IPS-11a (cell line): Measurements from ENCODE around the gene ZNF771.

Experiments
- H3K4me3 ChIP-seq: one replicate; pipeline ENCODE4 v1.5.1; 2013; ENCODE audit warnings: low read depth, low read length, control low read depth

Gene ZNF771

DNA sequence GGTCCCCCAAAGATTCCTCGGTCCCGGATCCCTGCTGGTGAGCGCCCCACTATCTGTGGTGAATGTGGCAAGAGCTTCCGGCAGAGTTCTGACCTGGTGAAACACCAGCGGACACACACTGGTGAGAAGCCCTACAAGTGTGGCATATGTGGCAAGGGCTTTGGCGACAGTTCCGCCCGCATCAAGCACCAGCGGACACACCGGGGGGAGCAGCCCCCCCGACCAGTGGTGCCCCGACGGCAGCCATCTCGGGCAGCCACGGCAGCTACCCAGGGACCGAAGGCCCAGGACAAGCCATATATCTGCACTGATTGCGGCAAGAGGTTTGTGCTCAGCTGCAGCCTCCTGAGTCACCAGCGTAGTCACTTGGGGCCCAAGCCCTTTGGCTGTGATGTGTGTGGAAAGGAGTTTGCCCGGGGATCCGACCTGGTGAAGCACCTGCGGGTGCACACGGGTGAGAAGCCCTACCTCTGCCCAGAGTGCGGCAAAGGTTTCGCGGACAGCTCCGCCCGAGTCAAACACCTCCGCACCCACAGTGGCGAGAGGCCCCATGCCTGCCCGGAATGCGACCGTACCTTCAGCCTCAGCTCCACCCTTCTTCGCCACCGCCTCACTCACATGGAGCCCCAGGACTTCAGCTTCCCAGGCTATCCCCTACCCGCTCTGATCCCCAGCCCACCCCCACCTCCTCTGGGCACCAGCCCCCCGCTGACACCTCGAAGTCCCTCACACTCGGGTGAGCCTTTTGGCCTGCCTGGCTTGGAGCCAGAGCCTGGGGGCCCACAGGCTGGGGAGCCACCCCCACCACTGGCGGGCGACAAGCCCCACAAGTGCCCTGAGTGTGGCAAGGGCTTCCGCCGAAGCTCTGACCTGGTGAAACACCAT, 9.4 kb upstream of the ZNF771 start:
- no peak overlapping the region for H3K4me3 ChIP-seq

DNA sequence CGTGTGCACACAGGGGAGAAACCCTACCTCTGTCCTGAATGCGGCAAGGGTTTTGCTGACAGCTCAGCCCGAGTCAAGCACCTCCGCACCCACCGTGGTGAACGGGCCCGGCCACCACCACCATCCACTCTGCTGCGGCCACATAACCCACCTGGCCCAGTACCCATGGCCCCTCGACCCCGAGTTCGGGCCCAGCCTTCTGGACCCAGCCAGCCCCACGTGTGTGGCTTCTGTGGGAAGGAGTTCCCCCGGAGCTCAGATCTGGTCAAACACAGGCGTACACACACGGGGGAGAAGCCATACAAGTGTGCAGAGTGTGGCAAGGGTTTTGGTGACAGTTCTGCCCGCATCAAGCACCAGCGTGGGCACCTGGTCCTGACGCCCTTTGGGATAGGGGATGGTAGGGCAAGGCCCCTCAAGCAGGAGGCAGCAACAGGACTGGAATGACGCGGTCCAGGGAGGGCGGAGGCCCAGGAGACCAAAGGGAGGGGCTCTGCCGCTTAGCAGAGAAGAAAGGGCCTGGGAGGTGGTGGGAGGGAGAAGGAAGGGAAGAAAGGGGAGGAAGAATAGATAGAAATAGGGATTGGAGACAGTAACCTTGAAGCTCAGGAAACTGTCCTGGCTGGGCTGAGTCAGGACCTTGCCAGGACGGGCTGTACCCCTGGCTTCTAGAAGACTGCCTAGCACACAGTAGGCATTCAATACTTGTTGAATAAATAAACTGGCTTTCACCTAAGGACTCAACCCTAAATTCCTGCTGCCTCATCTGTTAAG, 8.6 kb upstream of the ZNF771 start:
- no peak overlapping the region for H3K4me3 ChIP-seq

DNA sequence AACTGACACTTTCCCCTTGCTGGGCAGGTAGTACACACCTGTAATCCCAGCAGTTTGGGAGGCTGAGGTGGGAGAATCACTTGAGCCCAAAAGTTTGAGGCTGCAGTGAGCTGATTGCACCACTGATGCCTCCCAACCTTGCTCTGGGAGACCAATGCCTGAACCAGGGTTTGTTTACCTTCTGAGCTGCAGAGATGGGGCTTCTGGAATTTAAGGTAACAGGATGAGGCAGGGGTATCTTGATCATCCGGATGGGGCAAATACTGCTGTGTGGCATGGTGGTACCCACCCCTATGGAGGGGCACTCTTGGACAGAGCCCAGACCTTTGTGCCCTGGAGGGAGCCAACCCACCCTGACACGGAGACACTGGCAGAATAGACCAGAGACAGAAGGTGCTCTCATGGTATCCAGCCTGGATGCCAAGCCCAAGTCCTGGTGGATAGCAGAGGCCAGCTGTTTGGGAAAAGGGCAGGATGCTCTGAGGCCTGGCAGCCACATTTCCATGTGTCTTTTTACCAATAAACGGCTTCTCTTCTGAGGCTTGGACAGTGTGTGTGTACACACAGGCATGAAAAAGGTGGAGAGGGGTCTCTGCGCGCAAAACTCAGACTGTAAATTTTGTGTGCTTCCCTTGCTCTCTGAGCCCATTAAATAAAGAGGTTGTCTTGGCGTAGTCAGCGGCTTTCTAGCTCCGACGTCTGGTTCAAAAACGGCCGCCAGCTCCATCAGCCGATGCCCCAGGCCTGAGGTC, 7.8 kb upstream of the ZNF771 start:
- peak overlapping the region; percentile 47 for H3K4me3 ChIP-seq

DNA sequence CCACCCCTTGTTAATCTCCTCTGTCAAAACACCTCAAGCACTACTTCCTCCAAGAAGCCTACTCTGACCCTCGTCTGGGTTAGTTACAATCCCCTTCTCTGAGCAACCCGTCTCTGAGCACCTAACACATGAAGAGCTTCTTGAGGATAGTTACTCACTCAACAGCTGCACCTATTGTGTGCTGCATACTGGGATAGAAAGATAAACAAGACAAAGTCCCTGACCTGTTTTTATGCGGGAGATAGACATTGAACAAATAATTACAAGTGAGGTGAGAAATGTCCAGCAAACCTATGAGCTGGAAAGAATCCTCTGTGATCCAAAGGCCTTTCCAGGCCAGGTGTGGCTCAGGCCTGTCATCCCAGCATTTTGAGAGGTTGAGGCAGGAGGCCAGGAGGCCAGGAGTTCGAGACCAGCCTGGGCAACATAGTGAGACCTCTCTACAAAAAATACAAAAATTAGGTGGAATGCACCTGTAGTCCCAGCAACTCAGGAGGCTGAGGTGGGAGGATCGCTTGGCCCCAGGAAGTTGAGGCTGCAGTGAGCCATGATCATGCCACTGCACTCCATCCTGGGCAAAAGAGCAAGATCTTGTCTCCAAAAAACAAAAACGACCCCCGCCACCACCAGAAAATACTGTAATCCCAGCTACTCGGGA, 5.5 kb upstream of the ZNF771 start:
- no peak overlapping the region for H3K4me3 ChIP-seq

DNA sequence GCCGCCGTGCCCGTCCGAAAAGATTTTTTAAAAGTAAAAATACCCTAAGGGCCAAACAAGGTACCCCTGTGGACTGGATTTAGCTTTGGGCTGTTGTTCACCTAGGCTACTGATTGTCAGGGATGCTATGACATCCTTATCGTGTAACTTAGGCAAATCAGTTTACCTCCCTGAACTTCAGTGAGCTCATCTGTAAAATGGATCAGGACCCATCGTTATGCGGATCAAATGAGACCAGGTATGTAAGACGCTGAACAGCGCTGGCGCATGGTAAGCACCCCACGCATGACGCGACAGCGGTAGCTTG, 658 bp upstream of the ZNF771 start:
- H3K4me3 ChIP-seq: peak overlapping the region; percentile 66

DNA sequence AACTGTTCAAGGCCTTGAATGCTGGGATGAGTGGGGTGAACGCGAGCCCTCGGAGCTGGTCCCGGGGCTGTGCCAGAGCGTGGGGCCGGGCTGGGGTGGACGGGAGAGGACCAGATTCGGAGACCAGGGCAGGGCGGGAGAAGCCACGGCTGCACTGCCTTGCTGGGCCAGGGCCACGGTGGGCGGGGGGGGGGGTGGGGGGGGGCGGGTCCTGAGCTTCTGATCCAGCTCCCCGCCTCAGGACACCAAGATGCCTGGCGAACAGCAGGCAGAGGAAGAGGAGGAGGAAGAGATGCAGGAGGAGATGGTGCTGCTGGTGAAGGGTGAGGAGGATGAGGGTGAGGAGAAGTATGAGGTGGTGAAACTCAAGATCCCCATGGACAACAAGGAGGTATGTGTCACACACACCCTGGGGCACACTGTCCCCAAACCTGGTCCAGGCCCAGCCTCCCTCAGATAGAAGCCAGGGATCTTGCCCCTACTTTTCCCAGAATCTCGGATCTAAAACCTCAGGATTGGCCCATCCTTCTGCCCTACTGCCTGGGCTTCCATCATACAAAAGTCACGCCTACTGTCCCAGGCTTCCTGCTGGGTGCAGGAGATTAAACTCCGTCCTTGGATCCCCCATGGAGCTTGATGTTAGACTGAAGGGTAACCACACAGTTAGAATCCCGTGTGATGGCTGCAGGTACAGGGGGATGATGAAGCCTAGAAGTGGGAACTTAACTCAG, 563 bp downstream of the ZNF771 start:
- peak overlapping the region; percentile 66 for H3K4me3 ChIP-seq

DNA sequence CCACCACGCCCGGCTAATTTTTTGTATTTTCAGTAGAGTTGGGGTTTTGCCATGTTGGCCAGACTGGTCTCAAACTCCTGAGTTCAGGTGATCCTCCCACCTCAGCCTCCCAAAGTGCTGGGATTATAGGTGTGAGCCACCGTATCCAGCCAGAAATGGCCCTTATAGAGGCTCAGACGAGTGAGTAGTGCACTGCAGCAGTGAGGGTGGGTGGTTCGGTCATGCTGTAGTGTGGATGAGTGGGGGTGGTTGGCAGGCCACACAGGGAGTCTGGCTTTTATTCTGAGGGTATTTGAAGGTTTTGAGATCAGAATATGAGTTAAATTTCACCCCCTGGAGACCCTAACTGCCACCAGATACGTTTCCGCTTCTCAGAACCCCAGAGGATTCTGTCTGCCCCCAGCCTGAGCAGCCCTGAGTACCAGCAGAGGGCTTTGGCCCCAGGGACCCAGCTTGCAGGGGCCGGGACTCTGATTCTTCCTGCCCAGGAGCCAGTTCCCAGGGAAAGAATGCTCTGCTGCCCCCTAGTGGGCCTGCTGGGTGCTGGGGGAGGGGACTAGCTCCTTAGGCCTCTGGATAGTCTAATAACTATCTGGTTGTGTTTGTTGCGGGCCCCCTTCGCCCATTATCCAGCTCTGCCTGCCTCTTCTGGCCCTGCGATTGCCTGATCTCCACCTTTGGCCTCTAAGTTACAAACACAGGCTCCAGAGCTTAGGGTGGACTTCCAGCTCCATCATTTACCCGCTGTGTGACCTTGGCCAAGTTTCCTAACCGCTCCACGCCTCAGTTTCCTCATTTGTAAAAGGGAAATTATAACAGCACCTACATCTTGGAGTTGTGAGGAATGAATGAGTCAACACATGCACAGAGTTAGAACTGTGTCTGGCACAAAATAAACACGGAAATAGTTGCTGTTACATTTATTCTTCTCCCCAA, 2.0 kb downstream of the ZNF771 start:
- H3K4me3 ChIP-seq: no peak overlapping the region

DNA sequence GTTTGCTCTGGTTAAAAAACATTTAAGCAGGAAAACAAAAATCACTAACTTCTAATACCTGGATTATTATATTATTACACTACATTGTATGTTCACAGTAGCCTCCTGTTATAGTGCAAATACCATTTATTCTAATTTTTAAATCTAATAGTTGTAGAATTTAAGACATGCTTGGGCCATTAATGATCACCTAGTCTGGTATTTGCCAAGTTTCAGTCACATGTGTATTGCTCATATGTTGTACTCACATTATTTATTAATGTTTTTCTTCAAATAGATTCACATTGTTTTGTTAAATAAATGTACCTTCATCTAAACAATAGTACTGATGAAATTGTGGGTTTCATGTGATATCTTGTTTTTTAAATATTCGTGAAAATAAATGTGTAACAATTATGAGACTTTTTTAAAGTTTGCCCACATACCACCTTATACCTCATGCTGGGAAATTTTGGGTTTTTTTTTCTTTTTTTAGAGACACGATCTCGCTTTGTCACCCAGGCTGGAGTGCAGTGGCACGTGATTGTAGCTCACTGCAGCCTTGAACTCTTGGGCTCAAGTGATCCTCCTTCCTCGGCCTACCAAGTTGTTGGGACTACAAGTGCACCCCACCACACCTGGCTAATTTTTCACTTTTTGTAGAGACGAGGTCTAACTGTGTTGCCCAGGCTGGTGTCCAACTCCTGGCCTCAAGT, 5.9 kb downstream of the ZNF771 start:
- no peak overlapping the region for H3K4me3 ChIP-seq

DNA sequence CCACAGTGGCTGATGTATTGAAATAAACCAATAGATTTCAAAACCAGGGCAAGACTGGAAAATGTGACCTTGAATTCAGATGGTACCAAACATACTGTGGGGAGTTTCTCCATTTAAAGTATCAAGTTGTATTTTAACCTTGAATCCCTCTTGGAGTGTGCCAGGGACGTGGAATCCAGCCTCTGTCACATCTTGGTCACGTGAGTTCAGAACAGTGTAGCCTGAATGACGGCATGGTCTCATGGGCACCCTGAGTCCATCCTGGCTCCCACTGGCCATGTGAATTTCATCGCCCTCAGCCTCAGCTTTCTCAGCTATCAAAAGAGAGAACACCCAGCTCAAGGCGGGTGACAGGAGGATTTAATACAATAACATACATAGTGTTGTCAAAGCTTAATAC, 6.8 kb downstream of the ZNF771 start:
- no peak overlapping the region for H3K4me3 ChIP-seq

DNA sequence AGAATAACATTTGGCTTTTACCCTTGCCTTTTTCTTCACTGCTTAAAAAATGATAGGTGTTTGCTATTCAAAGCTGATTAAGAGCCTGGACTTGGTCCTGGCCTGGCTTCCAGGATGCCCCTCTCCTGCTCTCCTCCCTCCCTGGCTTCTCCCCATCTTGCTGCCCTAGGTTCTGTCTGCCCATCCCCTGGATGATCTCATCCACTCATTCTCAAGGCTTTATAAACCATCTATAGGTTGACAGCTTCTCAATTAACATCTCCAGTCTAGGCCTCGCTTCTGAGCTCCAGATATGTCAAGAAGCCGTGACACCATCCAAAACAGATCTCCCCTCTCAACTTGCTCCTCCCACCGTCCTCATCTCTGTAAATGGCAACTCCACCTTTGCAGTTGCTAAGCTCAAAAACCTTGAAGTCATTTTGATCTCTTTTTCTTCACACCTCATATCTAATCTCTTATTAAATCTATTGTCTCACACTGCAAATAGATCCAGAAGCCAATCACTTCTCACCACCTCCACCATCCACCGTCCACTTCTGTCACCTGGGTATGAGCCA, 8.7 kb downstream of the ZNF771 start:
- no peak overlapping the region for H3K4me3 ChIP-seq

DNA sequence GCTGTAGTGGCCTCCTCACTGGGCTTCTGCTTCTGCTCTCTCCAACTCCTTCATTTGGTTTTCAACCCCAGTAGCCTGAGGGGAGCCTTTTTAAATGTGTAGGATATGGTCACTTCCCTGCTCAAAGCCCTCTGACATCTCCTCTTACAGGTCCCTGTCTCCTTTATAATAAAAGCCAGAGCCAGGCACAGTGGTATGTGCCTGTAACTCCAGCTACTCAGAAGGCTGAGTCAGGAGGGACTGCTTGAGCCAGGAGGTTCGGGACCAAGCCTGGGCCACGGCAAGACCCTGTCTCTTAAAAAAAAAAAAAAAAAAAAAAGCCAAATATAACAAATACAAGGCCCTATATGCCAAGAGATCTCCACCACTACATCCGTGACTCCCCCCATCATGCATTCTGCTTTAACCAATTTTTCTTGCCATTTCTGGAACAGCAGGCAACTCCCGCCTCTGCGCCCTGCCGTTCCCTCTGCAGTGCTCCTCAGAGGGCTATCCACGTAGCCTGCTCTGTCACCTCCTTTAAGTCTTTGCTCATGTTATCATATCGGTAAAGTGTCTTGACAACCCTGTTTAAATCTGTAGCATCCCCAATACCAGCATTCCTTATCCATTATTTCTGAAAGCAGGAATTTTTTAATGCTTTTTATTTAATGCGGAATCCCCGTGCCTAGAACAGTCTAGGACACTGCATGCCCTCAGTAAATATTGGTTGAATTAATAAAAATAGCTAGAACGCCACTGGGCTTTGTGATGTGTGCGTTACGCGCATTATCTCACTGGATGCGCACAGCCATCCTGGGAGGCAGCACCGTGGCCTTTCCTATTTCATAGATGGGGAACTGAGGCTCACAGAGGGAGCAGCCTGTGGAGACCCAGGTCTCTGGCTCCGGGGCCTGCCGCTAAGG, 9.5 kb downstream of the ZNF771 start:
- H3K4me3 ChIP-seq: peak overlapping the region; percentile 45

DNA sequence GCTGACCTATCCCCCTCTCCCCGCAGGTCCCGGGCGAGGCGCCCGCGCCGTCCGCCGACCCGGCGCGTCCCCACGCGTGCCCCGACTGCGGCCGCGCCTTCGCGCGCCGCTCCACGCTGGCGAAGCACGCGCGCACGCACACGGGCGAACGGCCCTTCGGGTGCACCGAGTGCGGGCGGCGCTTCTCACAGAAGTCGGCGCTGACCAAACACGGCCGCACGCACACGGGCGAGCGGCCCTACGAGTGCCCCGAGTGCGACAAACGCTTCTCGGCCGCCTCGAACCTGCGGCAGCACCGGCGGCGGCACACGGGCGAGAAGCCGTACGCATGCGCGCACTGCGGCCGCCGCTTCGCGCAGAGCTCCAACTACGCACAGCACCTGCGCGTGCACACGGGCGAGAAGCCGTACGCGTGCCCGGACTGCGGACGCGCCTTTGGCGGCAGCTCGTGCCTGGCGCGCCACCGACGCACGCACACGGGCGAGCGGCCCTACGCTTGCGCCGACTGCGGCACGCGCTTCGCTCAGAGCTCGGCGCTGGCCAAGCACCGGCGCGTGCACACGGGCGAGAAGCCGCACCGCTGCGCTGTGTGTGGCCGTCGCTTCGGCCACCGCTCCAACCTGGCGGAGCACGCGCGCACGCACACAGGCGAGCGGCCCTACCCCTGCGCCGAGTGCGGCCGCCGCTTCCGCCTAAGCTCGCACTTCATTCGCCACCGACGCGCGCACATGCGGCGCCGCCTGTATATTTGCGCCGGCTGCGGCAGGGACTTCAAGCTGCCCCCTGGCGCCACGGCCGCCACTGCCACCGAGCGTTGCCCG, 10.3 kb downstream of the ZNF771 start:
- H3K4me3 ChIP-seq: peak overlapping the region; percentile 45

DNA sequence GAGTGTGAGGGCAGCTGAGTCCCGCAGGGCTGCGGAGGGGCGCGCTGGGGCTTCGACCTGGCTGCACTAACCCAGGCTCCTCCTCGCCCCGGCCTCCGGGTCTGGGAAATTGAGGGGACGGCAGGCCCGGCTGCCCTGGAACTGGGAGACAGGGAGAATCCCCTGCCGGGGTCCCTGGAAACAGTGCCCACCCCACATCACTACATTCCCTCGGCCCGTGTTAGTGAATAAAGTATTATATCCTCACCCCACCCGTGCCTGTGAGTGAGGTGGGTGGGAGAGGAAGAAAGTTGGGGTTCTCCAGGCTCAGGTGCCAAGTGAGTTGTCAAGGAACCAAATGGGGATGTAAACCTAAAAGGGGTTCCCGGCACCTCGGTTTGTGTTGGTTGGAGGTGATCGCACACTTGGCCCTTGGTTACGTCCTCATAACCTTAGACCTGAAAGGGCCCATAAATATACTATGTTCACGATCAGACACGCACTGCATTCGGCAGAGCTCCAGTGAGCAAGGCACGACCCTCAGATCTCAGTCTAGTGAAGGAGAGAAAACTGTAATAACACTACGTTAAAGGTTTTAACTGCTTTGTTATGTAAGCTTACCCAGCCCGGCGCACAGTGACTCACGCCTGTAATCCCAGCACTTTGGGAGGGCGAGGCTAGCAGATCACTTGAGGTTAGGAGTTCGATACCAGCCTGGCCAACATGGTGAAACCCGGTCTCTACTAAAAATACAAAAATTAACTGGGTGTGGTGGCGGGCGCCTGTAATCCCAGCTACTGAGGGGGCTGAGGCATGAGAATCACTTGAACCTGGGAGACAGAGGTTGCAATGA, 11.2 kb downstream of the ZNF771 start:
- peak overlapping the region; percentile 24 for H3K4me3 ChIP-seq

DNA sequence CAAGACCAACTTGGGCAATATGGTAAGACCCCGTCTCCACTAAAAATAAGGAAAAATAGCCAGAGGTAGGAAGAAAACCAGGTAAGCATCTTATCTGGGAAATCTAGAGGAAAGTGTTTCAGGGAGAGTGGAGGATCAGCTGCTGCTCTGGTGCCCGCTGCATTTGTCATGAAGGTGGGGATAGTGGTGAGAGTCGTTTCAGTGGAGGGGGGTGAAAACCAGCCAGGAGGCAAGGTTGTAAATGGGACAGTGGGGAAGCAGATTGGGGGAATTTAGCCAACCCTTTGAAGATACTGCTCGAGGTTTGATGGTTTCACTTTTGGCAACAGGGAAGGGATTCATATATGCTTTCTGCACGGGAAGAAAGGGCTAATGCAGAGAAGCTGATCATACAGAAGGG, 13.6 kb downstream of the ZNF771 start:
- H3K4me3 ChIP-seq: no peak overlapping the region

DNA sequence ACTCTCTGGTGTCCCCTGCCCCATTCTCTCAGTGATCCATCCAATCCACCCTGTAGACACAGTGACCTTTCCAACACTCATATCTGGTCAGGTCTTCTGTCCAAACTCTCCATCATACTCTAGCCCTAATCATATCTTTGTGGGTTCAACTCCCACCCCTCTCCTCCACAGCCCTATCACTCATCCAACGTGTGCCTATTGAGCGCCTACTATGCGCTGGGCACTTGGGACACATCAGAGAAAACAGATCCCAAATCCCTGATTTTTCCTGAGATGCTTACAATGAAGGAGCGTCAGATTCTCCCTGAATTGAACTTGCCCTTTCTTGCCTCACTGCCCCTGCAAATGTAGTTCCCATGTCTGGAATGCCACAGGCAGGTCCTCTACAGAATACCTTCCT, 20.6 kb downstream of the ZNF771 start:
- H3K4me3 ChIP-seq: no peak overlapping the region

DNA sequence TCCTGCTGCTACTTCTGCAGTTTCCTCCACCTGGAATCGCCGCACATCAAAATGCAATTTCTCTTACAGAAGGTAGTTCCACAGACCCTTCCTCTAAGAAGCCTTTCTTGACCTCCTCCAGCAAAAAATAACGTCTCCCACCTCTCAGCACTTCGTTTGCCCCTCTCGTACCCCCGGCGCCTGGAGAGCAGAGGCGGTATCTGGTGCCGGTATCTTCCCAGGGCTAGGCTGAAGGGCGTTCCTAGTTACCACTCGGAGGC, 21.9 kb downstream of the ZNF771 start:
- H3K4me3 ChIP-seq: peak overlapping the region; percentile 69
